ENCODE measurements around the gene SLC22A1. TPM values are rescaled to one million over a fixed set of nuclear protein-coding genes. Genes with fewer than 3 reads are reported as not detected.

The SLC22A1 gene
- total and polyA plus RNA-seq, 2 donors (not counting 1 experiment from before 2014, with no cell fraction given) = 0.18 to 1.5 TPM

- POLR2A ChIA-PET = no interaction called here
- H3K27me3 Mint-ChIP-seq = no peaks in the 10 kb centered on the region
- peaks cover 0 to 13% (median 10%) of the 10 kb centered on the region in 3 donors for H3K9me3 ChIP-seq (ENCODE audit: control extremely low read depth in 1 of 3, control insufficient read depth in 2 of 3, insufficient read depth in 1 of 3, low read length in 2 of 3)
Measured at GRCh38 chr6:160188773-160189172, 67.2 kb downstream of the SLC22A1 start.

GRCh38 chr6:160190081-160190480 lies 68.5 kb downstream of the SLC22A1 start:
- Histone ChIP-seq H2AFZ (ENCODE audit: insufficient read depth, low read depth, low read length, poor library complexity, severe bottlenecking) (no peak overlapping the region), H3K4me1 (ENCODE audit: control insufficient read depth in 2 of 2, insufficient read depth in 2 of 2, low read length in 2 of 2) (no peaks in the 10 kb centered on the region), H3K27me3 (replicated peaks in 1 of 4; ENCODE audit: control extremely low read depth in 1 of 4, control insufficient read depth in 3 of 4, insufficient read depth in 4 of 4, low read length in 3 of 4) (no peaks in the 10 kb centered on the region), H3K27ac (ENCODE audit: low read length in 2 of 2) (no peak overlapping the region), H3K36me3 (replicated peaks in 1 of 2; ENCODE audit: control extremely low read depth in 1 of 2, control insufficient read depth in 1 of 2, extremely low read depth in 1 of 2, insufficient read depth in 2 of 2, low read length in 1 of 2) (no peaks in the 10 kb centered on the region), H3K9me3 (ENCODE audit: control extremely low read depth in 1 of 3, control insufficient read depth in 2 of 3, insufficient read depth in 1 of 3, low read length in 2 of 3) (peaks cover 0 to 15% (median 10%) of the 10 kb centered on the region in 3 donors), H3K79me2 (ENCODE audit: control insufficient read depth, insufficient read depth, low read length) (no peaks in the 10 kb centered on the region), H4K20me1 (ENCODE audit: control insufficient read depth, insufficient read depth, low read length, poor library complexity, severe bottlenecking) (no peaks in the 10 kb centered on the region), H3K4me2 (replicated peaks; ENCODE audit: low read depth, low read length, poor library complexity, severe bottlenecking) (no peak overlapping the region), H3K4me3 (ENCODE audit: control extremely low read depth in 1 of 5, extremely low read depth in 1 of 5, insufficient read depth in 1 of 5, low read depth in 2 of 5, low read length in 4 of 5) (no peak overlapping the region), H3K9ac (ENCODE audit: low read length) (no peak overlapping the region)
- intact Hi-C loops (cut with micrococcal nuclease) = no loop called here
- DNase-seq = no peak
- H3K9me3 Mint-ChIP-seq (ENCODE audit: insufficient read depth) = peaks cover 8% of the 10 kb centered on the region
- H3K27me3 Mint-ChIP-seq = no peaks in the 10 kb centered on the region
- no peak overlapping the region for H3K27ac Mint-ChIP-seq
- H3K4me1 Mint-ChIP-seq = no peaks in the 10 kb centered on the region
- no peak for ATAC-seq (ENCODE audit: low read depth)
- CTCF ChIA-PET = no interaction called here
- no peak overlapping the region for H3K4me3 Mint-ChIP-seq
- WGBS (ENCODE audit: insufficient coverage) = no CpG with 5 or more reads among the region's 1 CpG
- TF ChIP-seq CTCF (IDR thresholded peaks at IDR 0.05) = no peak
- no peak for TF ChIP-seq EZH2 (IDR thresholded peaks at IDR 0.05; ENCODE audit: borderline replicate concordance, insufficient read depth, low read depth, low read length, poor library complexity, severe bottlenecking)
- POLR2A ChIA-PET = no interaction called here

More at GRCh38 chr6:160188773-160189172, 67.2 kb downstream of the SLC22A1 start:
- Histone ChIP-seq H2AFZ (ENCODE audit: insufficient read depth, low read depth, low read length, poor library complexity, severe bottlenecking) (no peak overlapping the region), H3K27ac (ENCODE audit: low read length in 2 of 2) (no peak overlapping the region), H3K36me3 (replicated peaks in 1 of 2; ENCODE audit: control extremely low read depth in 1 of 2, control insufficient read depth in 1 of 2, extremely low read depth in 1 of 2, insufficient read depth in 2 of 2, low read length in 1 of 2) (no peaks in the 10 kb centered on the region), H4K20me1 (ENCODE audit: control insufficient read depth, insufficient read depth, low read length, poor library complexity, severe bottlenecking) (no peaks in the 10 kb centered on the region), H3K9ac (ENCODE audit: low read length) (no peak overlapping the region), H3K4me1 (ENCODE audit: control insufficient read depth in 2 of 2, insufficient read depth in 2 of 2, low read length in 2 of 2) (no peaks in the 10 kb centered on the region), H3K4me2 (replicated peaks; ENCODE audit: low read depth, low read length, poor library complexity, severe bottlenecking) (no peak overlapping the region), H3K4me3 (ENCODE audit: control extremely low read depth in 1 of 5, extremely low read depth in 1 of 5, insufficient read depth in 1 of 5, low read depth in 2 of 5, low read length in 4 of 5) (no peak overlapping the region), H3K79me2 (ENCODE audit: control insufficient read depth, insufficient read depth, low read length) (no peaks in the 10 kb centered on the region), H3K27me3 (replicated peaks in 1 of 4; ENCODE audit: control extremely low read depth in 1 of 4, control insufficient read depth in 3 of 4, insufficient read depth in 4 of 4, low read length in 3 of 4) (no peaks in the 10 kb centered on the region)
- intact Hi-C loops (cut with micrococcal nuclease) = no loop called here
- CTCF ChIA-PET = no interaction called here
- DNase-seq (no peak), ATAC-seq (ENCODE audit: low read depth) (no peak)
- H3K9me3 Mint-ChIP-seq (ENCODE audit: insufficient read depth) = peaks cover 5% of the 10 kb centered on the region
- H3K27ac Mint-ChIP-seq = no peak overlapping the region
- no peak overlapping the region for H3K4me3 Mint-ChIP-seq
- TF ChIP-seq EZH2 (IDR thresholded peaks at IDR 0.05; ENCODE audit: borderline replicate concordance, insufficient read depth, low read depth, low read length, poor library complexity, severe bottlenecking) (no peak), CTCF (IDR thresholded peaks at IDR 0.05) (no peak)
- H3K4me1 Mint-ChIP-seq = no peaks in the 10 kb centered on the region
- WGBS (ENCODE audit: insufficient coverage) = no CpG with 5 or more reads among the region's 1 CpG

All from B cell (primary cell).